ENCODE measurements around the gene TMEM263. TPM values are rescaled to one million over a fixed set of nuclear protein-coding genes. Genes with fewer than 3 reads are reported as not detected.

Gene TMEM263
- total and polyA plus RNA-seq, 2 of the 13 experiments (the other 11 are each of a cell fraction or from before 2014, with no cell fraction given): 25.9 to 58.6 TPM

GRCh38 chr12:106986625-106987389 is 31.1 kb downstream of the TMEM263 start, which contains the start of gene MTERF2:
TSS of gene MTERF2 (minus strand) at chr12:106987146. CDS start at chr12:106978714, 8,432 bp downstream.
- peaks cover 3 to 9% of the 10 kb centered on the region in 2 experiments; a peak in 1 of 5 replicates for H3K36me3 ChIP-seq (replicated peaks in 1 of 2; ENCODE audit: control insufficient read depth in 1 of 2, insufficient read depth in 2 of 2, low read length in 2 of 2)
- no peaks in the 10 kb centered on the region; a peak in 1 of 5 replicates for H3K27me3 ChIP-seq (ENCODE audit: control insufficient read depth in 1 of 2, insufficient read depth in 2 of 2, low read length in 2 of 2)
- intact Hi-C loops (cut with micrococcal nuclease; ENCODE audit: unreplicated experiment) (loop anchor here (1.0 kb wide), 2 partner anchors 9 to 105 kb away; no protein-coding TSS in a partner anchor), in situ Hi-C loops (cut with HindIII; ENCODE audit: extremely low pct_ligation_motif_present, low pct_unique_long_range_greater_than_20kb) (no loop called here)
- FAIRE-seq (peak; percentile 37), DNase-seq (ENCODE audit: low spot score) (peak; percentile 90), ATAC-seq (peak; percentile 94)
- peaks cover 16% of the 10 kb centered on the region for H3K79me2 ChIP-seq (ENCODE audit: insufficient read depth, low read length)
- H3K4me2 ChIP-seq (ENCODE audit: low read depth, low read length): peak within 1 kb of the TSS; percentile 96
- no peaks in the 10 kb centered on the region for H4K20me1 ChIP-seq (ENCODE audit: insufficient read depth, low read length)
- H3K9ac ChIP-seq (ENCODE audit: insufficient read depth, low read depth, low read length): peak within 1 kb of the TSS; percentile 85
- ChIA-PET CTCF (ENCODE audit: low intra/inter-chr PET ratio, low total read pairs) (no interaction called here), POLR2A (interaction anchor here (0.9 to 3.4 kb wide), 7 partner anchors 10 to 629 kb away, joined by 3 to 50 read pairs (median 6); partner anchors contain the start of genes CRY1, POLR3B and TMEM263)
- TSS peak; percentile 65 for BruUV-seq (replicated peaks)
- peak within 1 kb of the TSS; percentile 71 for H3K27ac ChIP-seq (ENCODE audit: extremely low read length, insufficient read depth, low read length)
- peak within 1 kb of the TSS; percentile 70 to 90 (median 76) for H3K4me3 ChIP-seq (replicated peaks in 1 of 3; ENCODE audit: insufficient read depth in 1 of 3, low read depth in 2 of 3, low read length in 3 of 3)
- no peaks in the 10 kb centered on the region for H3K9me3 ChIP-seq (ENCODE audit: low read length)
- WGBS (ENCODE audit: low lambda C conversion rate): under 1% methylated on average over 26 of the region's 50 CpGs
- peaks cover 22% of the 10 kb centered on the region for H3K4me1 ChIP-seq (ENCODE audit: insufficient read depth, low read length)
- no peak within 1 kb of the TSS for H2AFZ ChIP-seq (ENCODE audit: low read length)
- TF ChIP-seq ZNF343 (CRISPR knock-in tag; IDR thresholded peaks at IDR 0.05) (0 out of 2 replicates have a peak, but pooled peaks have one; percentile 64), KLF13 (CRISPR knock-in tag; IDR thresholded peaks at IDR 0.05) (0 out of 2 replicates have a peak, but pooled peaks have one; percentile 34), ZNF143 (CRISPR knock-in tag; IDR thresholded peaks at IDR 0.05) (0 out of 2 replicates have a peak, but pooled peaks have one; percentile 27), ZNF768 (CRISPR knock-in tag; IDR thresholded peaks at IDR 0.05) (peak; percentile 56; the same call in 1 of the 2 replicates), SAP130 (CRISPR knock-in tag; IDR thresholded peaks at IDR 0.05; ENCODE audit: low read depth) (peak; percentile 85), SATB2 (CRISPR knock-in tag; IDR thresholded peaks at IDR 0.05) (no peak), ZNF691 (CRISPR knock-in tag; IDR thresholded peaks at IDR 0.05; ENCODE audit: borderline replicate concordance, low read depth) (peak; percentile 18; the same call in 1 of the 2 replicates), MXI1 (IDR thresholded peaks at IDR 0.05; ENCODE audit: borderline replicate concordance, low read depth, low read length) (peak; percentile 74; the same call in 1 of the 3 replicates), THAP7 (CRISPR knock-in tag; IDR thresholded peaks at IDR 0.05) (no peak), SRY (CRISPR knock-in tag; IDR thresholded peaks at IDR 0.05) (peak; percentile 96), AFF4 (CRISPR knock-in tag; IDR thresholded peaks at IDR 0.05) (0 out of 2 replicates have a peak, but pooled peaks have one; percentile 10), DDIT3 (CRISPR knock-in tag; IDR thresholded peaks at IDR 0.05) (no peak), HOXD1 (CRISPR knock-in tag; IDR thresholded peaks at IDR 0.05) (no peak), ZFP82 (CRISPR knock-in tag; IDR thresholded peaks at IDR 0.05; ENCODE audit: borderline replicate concordance) (no peak), ZNF274 (CRISPR knock-in tag; IDR thresholded peaks at IDR 0.05) (peak; percentile 79), CENPT (CRISPR knock-in tag; IDR thresholded peaks at IDR 0.05; ENCODE audit: low read depth) (no peak), GTF2F1 (IDR thresholded peaks at IDR 0.05; ENCODE audit: low read length) (no peak)
